Heart left ventricle (tissue), 16 donors: ENCODE results near the gene UBE2L3. TPM values are rescaled to one million over a fixed set of nuclear protein-coding genes. Genes with fewer than 3 reads are reported as not detected.

Source experiments
- ATAC-seq, 4 donors: fragments of 200-7000 bp; cut with Tn5 transposase; one replicate each; pipeline ENCODE4 v1.9.1; 2020 to 2022; ENCODE audit warnings: moderate library complexity in 4 of 4, mild to moderate bottlenecking in 3 of 4, moderate number of reproducible peaks in 1 of 4
- DNase-seq, 5 donors: peaks; one replicate each; pipeline ENCODE4 v3.0.0-alpha.2; 2020
- H3K27ac ChIP-seq, 12 donors: fragments of 200-600 bp; sonication (generic) in 4 of 12; one replicate each; pipeline versions ENCODE4 v1.5.0 to v1.8.0; 2016 to 2022; ENCODE audit warnings: mild to moderate bottlenecking in 2 of 12
- H3K27me3 ChIP-seq, 9 donors: fragments of 200-600 bp; sonication (generic) in 2 of 9; one replicate each; pipeline versions ENCODE4 v1.5.1 to v1.8.0; 2016 to 2022; ENCODE audit warnings: mild to moderate bottlenecking in 3 of 9
- H3K36me3 ChIP-seq, 9 donors: fragments of 200-600 bp; sonication (generic) in 2 of 9; one replicate each; pipeline versions ENCODE4 v1.5.0 to v1.8.0; 2018 to 2022; ENCODE audit warnings: mild to moderate bottlenecking in 2 of 9
- H3K4me1 ChIP-seq, 12 donors: fragments of 200-600 bp; sonication (generic) in 4 of 12; one replicate each; pipeline versions ENCODE4 v1.5.0 to v1.8.0; 2016 to 2022; ENCODE audit warnings: mild to moderate bottlenecking in 3 of 12
- H3K4me3 ChIP-seq, 12 donors: fragments of 200-600 bp; sonication (generic) in 4 of 12; one replicate each; pipeline versions ENCODE4 v1.5.0 to v1.8.0; 2017 to 2022; ENCODE audit warnings: mild to moderate bottlenecking in 9 of 12, moderate library complexity in 4 of 12
- H3K9me3 ChIP-seq, 12 donors: fragments of 200-600 bp; sonication (generic) in 4 of 12; one replicate each; pipeline versions ENCODE4 v1.5.0 to v1.8.0; 2016 to 2022; ENCODE audit warnings: mild to moderate bottlenecking in 1 of 12
- CTCF ChIP-seq, 12 donors: fragments of 200-600 bp; sonication (generic) in 4 of 12; IDR thresholded peaks; one replicate each; pipeline versions ENCODE4 v1.5.0 to v1.8.0; 2018 to 2022; ENCODE audit warnings: antibody characterized with exemption in 12 of 12, mild to moderate bottlenecking in 5 of 12
- POLR2A ChIP-seq, 2 donors: fragments of 450-650 bp; IDR thresholded peaks; one replicate each; pipeline ENCODE4 v1.6.1; 2017; ENCODE audit warnings: antibody characterized with exemption in 2 of 2, mild to moderate bottlenecking in 2 of 2, moderate library complexity in 2 of 2
- WGBS, 4 donors: extraction: QIAGEN DNeasy Blood & Tissue Kit in 2 of 4; methylation state at CpG; one replicate each; pipeline versions ENCODE4 v1.1.5 to v1.1.7; 2013 to 2018; 5-methylcytosine and 5-hydroxymethylcytosine counted together
- intact Hi-C, 10 donors: fragments of 100-400 bp; cut with DNase I; formaldehyde crosslinking; loops; one replicate each; pipeline versions ENCODE4 v1.11.1 to v1.14.2; 2022
- polyA plus RNA-seq, 2 donors: library from polyadenylated mRNA; stranded (reverse); fragments of 200-250 nt; gene quantifications; one replicate each; pipeline ENCODE4 v1.2.3, GENCODE V29; 2013
- total RNA-seq, 9 donors: library from RNA; depleted of rRNA in 2 of 9; stranded (reverse); fragments of >200 nt in 2 of 9; fragmentation: NEBNext Ultra II Directional in 3 of 9; extraction: Animal tissue kit (Norgen Biotek cat#: 25700) in 3 of 9; gene quantifications; one replicate each; pipeline versions ENCODE4 v1.1.0 to v1.2.4, GENCODE V29; 2016 to 2023
- donor health status: ischemic (EF 13 %, LVEDD 7.1; RV severe dilation, severe dysfunction).
- donor health status: healthy with polysubstance abuse.
- donor health status: DM: no; HTN: yes; CAD: no.
- donor health status: DM: no; HTN: no; CAD: no.
- donor health status: ischemic (EF 25% LVEDD 6.9; RV normal size, moderate dysfunction).
- donor health status: ischemic (EF 25% LVEDD 5.7; RV mildly dilated, moderate dysfunction).
- donor health status: healthy.
- donor health status: DM: yes; HTN: yes; CAD: no.
- donor health status: ischemic (EF 35%, LVEDD 5.7; RV mildly dilated, moderate dysfunction).
- donor health status: nonischemic (EF 11% LVEDD 7.7; RV severe dilation, severe dysfunction).
- donor health status: DM: yes; HTN: yes; CAD: no.
- donor health status: PGD.
- donor health status: ischemic (EF 29% LVEDD 5.4; RV normal size, mild dysfunction).
- donor health status: nonischemic (EF 23%, LVEDD 6.1; RV moderate dilation, normal function).

The UBE2L3 gene
- total and polyA plus RNA-seq, 11 donors, result 42.9 to 73.1 (median 54.7) TPM

GRCh38 chr22:21626735-21627469 is 59.4 kb downstream of the UBE2L3 start:
- intact Hi-C loops, result loop anchor here in 1 of 10 donors (5.0 kb wide), 1 partner anchor 35 kb away; no protein-coding TSS in a partner anchor
- Histone ChIP-seq H3K27me3 (no peaks in the 10 kb centered on the region), H3K9me3 (no peaks in the 10 kb centered on the region), H3K4me1 (peaks cover 0 to 63% (median 28%) of the 10 kb centered on the region in 12 donors), H3K27ac (no peak overlapping the region), H3K4me3 (no peak overlapping the region), H3K36me3 (peaks cover 0 to 46% (median 8%) of the 10 kb centered on the region in 9 donors)
- no peak for ATAC-seq
- no peak for DNase-seq
- TF ChIP-seq CTCF (IDR thresholded peaks at IDR 0.05) (no peak), POLR2A (IDR thresholded peaks at IDR 0.05) (no peak)
- WGBS, 4 donors, result 76 to 80% (median 77%) methylated on average over 10 to 11 of the region's 11 CpGs

DNA sequence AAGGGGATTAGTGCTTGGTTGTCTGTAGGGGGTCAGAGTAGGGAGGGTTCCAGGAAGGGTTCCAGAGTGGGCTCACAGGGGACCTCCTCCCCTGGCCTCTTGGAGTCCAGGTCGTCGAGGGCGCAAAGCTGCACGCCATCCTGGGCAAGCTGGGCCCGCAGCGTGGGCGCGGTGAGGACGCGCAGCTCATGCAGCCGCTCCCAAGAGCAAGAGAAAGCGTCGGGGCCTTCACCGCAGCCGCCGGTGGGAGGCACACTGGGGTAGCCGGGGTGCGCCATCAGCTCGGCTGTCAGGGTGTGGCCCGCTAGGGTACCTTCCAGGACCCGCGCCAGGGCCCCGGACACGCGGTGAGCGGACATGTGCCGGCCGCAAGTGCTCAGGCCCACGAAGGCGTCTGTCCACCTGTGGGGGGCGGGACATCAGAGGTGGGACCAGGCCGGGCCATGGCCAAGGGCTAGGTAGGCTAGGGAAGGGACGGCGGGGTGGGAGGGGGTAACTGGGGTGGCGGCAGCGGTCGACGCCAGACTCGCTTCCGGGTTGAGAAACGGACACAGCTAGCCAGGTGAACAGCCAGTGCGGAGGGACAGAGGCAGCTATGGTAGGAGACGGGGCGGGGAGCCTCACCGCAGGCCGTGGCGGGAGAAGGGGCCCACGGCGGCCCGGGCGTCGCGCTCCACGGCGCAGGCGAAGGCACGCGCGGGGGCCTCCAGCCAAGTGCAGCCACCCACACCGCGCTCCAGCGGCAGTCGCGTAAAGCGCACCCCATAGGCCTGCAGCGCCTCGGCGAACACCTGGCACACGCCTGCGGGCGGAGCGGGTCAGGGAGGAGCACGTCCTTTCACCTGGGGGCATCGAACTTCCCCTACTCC is 61.1 kb downstream of the UBE2L3 start:
- TF ChIP-seq CTCF (IDR thresholded peaks at IDR 0.05), result no peak
- TF ChIP-seq POLR2A (IDR thresholded peaks at IDR 0.05), result no peak
- H3K36me3 ChIP-seq, result peaks cover 0 to 29% (median 0%) of the 10 kb centered on the region in 9 donors
- DNase-seq (peak in 1 of 5 donors; percentile 17), ATAC-seq (peak in 2 of 4 donors; percentile 1)
- H3K27me3 ChIP-seq, result no peaks in the 10 kb centered on the region
- peak overlapping the region in 11 of 12 donors; percentile 60 to 97 (median 71) for H3K4me3 ChIP-seq
- intact Hi-C loops, result loop anchor here in 1 of 10 donors (5.0 kb wide), 1 partner anchor 36 kb away; no protein-coding TSS in a partner anchor
- peak overlapping the region in 5 of 12 donors; percentile 67 to 84 (median 78) for H3K27ac ChIP-seq
- H3K9me3 ChIP-seq, result no peaks in the 10 kb centered on the region
- peaks cover 0 to 45% (median 21%) of the 10 kb centered on the region in 12 donors for H3K4me1 ChIP-seq
- 73 to 85% (median 78%) methylated on average over 57 to 74 of the region's 74 CpGs for WGBS, 4 donors

GRCh38 chr22:21629255-21630149 is 62.0 kb downstream of the UBE2L3 start, which contains the start of gene YDJC:
Gene YDJC, minus strand, starts transcription at chr22:21630022. Its CDS starts 8 bp downstream, at chr22:21630014.
- intact Hi-C loops, result loop anchor here in 3 of 10 donors (5.0 to 10.0 kb wide), 3 partner anchors 37 to 52 kb away; no protein-coding TSS in a partner anchor
- TF ChIP-seq POLR2A (IDR thresholded peaks at IDR 0.05) (peak in 1 of 2 donors; percentile 59), CTCF (IDR thresholded peaks at IDR 0.05) (peak in 11 of 12 donors; percentile 32 to 98 (median 91))

More at GRCh38 chr22:21629255-21630149, 62.0 kb downstream of the UBE2L3 start, which contains the start of gene YDJC:
- WGBS, 4 donors, result 1 to 3% (median 2%) methylated on average over 24 to 93 of the region's 93 CpGs
- H3K4me3 ChIP-seq, result peak within 1 kb of the TSS; percentile 60 to 97 (median 69)
- H3K27ac ChIP-seq, result peak within 1 kb of the TSS in 11 of 12 donors; percentile 4 to 84 (median 55)
- H3K36me3 ChIP-seq, result peaks cover 0 to 23% (median 0%) of the 10 kb centered on the region in 9 donors
- ATAC-seq (peak; percentile 89 to 98 (median 97)), DNase-seq (peak; percentile 92 to 97 (median 93))
- H3K27me3 ChIP-seq, result no peaks in the 10 kb centered on the region
- H3K4me1 ChIP-seq, result peaks cover 0 to 37% (median 17%) of the 10 kb centered on the region in 12 donors
- no peaks in the 10 kb centered on the region for H3K9me3 ChIP-seq
